K562 (cell line): ENCODE results near the gene FOXR1. TPM values are rescaled to one million over a fixed set of nuclear protein-coding genes. Genes with fewer than 3 reads are reported as not detected.
A peak's percentile ranks its signal among the peaks of the same experiment; 100 is the strongest.

Source experiments
- BHLHE40 ChIP-seq: IDR thresholded peaks from 2 replicates; pipeline ENCODE4 v1.6.1; 2011; ENCODE audit warnings: low read length, improper control_type of control experiment
- BRCA1 ChIP-seq, 2 experiments: fragments of 450-650 bp in 1 of 2; sonication (generic) in 1 of 2; formaldehyde crosslinking in 1 of 2; IDR thresholded peaks; 2 replicates each; pipeline versions ENCODE4 v1.5.0 to v1.6.1; 2017 to 2020; ENCODE audit warnings: mild to moderate bottlenecking in 1 of 2, missing genetic modification reagents in 1 of 2
- CC2D1A ChIP-seq: fragments of 450-650 bp; IDR thresholded peaks from 2 replicates; pipeline ENCODE4 v1.6.1; 2017; ENCODE audit warnings: mild to moderate bottlenecking
- FOSL1 ChIP-seq: fragments of 200-800 bp; sonication (Bioruptor generic); conservative IDR thresholded peaks from 2 replicates; pipeline ENCODE4 v1.6.1; 2016; ENCODE audit warnings: missing genetic modification characterization, missing compliant biosample characterization
- HMGN3 ChIP-seq: IDR thresholded peaks from 2 replicates; pipeline ENCODE4 v1.6.1; 2011; ENCODE audit warnings: borderline replicate concordance, low read depth, mild to moderate bottlenecking, mixed read lengths, low read length; ENCODE audit not compliant: insufficient read length; ENCODE audit errors: extremely low read depth
- ILF3 ChIP-seq: fragments of 450-650 bp; IDR thresholded peaks from 2 replicates; pipeline ENCODE4 v1.6.1; 2018; ENCODE audit warnings: antibody characterized with exemption, mild to moderate bottlenecking, moderate library complexity, borderline replicate concordance
- ILK ChIP-seq: fragments of 450-650 bp; IDR thresholded peaks from 2 replicates; pipeline ENCODE4 v1.6.1; 2016; ENCODE audit warnings: missing genetic modification characterization, low read depth, mild to moderate bottlenecking, missing compliant biosample characterization, moderate library complexity, borderline replicate concordance
- JUND ChIP-seq, 2 experiments: IDR thresholded peaks; 2 replicates in 1 of 2; 3 replicates in 1 of 2; pipeline ENCODE4 v1.6.1; 2011; ENCODE audit warnings: borderline replicate concordance in 2 of 2, low read depth in 2 of 2, low read length in 2 of 2, improper control_type of control experiment in 1 of 2, missing biosample characterization in 1 of 2, missing genetic modification characterization in 1 of 2, missing genetic modification reagents in 1 of 2
- MCM3 ChIP-seq: fragments of 450-650 bp; IDR thresholded peaks from 2 replicates; pipeline ENCODE4 v1.6.1; 2016
- MTA3 ChIP-seq: fragments of 450-650 bp; formaldehyde crosslinking; IDR thresholded peaks from 2 replicates; pipeline ENCODE4 v1.6.1; 2017; ENCODE audit warnings: mild to moderate bottlenecking, borderline replicate concordance
- MYC ChIP-seq, 2 experiments: fragments of 250-450 bp in 1 of 2; sonication (Bioruptor Pico) in 1 of 2; IDR thresholded peaks; 2 replicates each; pipeline versions ENCODE4 v1.5.1 to v1.6.1; 2012 to 2021; ENCODE audit warnings: low read depth in 2 of 2, borderline replicate concordance in 1 of 2, improper control_type of control experiment in 1 of 2, low read length in 1 of 2, mild to moderate bottlenecking in 1 of 2, moderate library complexity in 1 of 2
- RBM25 ChIP-seq: fragments of 200-400 bp; formaldehyde crosslinking; IDR thresholded peaks from 2 replicates; pipeline ENCODE4 v1.6.1; 2018; ENCODE audit warnings: low read length, low read depth, moderate library complexity; ENCODE audit not compliant: severe bottlenecking
- SNIP1 ChIP-seq: fragments of 450-650 bp; IDR thresholded peaks from 2 replicates; pipeline ENCODE4 v1.7.1; 2017; ENCODE audit warnings: low read depth, mild to moderate bottlenecking
- TARDBP ChIP-seq: fragments of 450-650 bp; IDR thresholded peaks from 2 replicates; pipeline ENCODE4 v1.6.1; 2016
- ZNF134 ChIP-seq: fragments of 250-450 bp; sonication (Bioruptor Pico); conservative IDR thresholded peaks from 2 replicates; pipeline ENCODE4 v1.4.0; 2020
- ZNF561 ChIP-seq: fragments of 450-650 bp; formaldehyde crosslinking; conservative IDR thresholded peaks from 2 replicates; pipeline ENCODE4 v1.4.0; 2020; ENCODE audit warnings: mild to moderate bottlenecking, moderate library complexity
- polyA plus RNA-seq, 8 experiments: library from polyadenylated mRNA; depleted of rRNA in 4 of 8; stranded (reverse) in 5 of 8; unstranded in 3 of 8; fragments of >200 nt; fragmentation: Nextera tagmentation in 2 of 8; fragmentation: Illumina TruSeq in 1 of 8; extraction: Ambion mirVana in 2 of 8; extraction: Trizol in 1 of 8; gene quantifications; 2 replicates each; pipeline versions ENCODE4 v1.2.1 to v1.2.3, GENCODE V29; 2011 to 2014; ENCODE audit warnings: inconsistent platforms in 1 of 8, missing spikeins in 1 of 8
- total RNA-seq, 7 experiments: library from RNA; depleted of rRNA in 6 of 7; stranded (reverse); fragments of >200 nt in 6 of 7; fragmentation: Illumina TruSeq in 2 of 7; extraction: Trizol in 2 of 7; gene quantifications; 2 replicates each; pipeline versions ENCODE4 v1.2.1 to v1.2.3, GENCODE V29; 2011 to 2021; ENCODE audit warnings: low replicate concordance in 1 of 7
- TF ChIP-seq, protein P1 (sequence below): fragments of 450-650 bp; IDR thresholded peaks from 2 replicates; pipeline ENCODE4 v1.7.0; 2016; ENCODE audit warnings: borderline replicate concordance
- TF ChIP-seq, protein P2 (sequence below): fragments of 250-450 bp; sonication (Bioruptor Pico); IDR thresholded peaks from 2 replicates; pipeline ENCODE4 v1.4.0; 2020; ENCODE audit warnings: mild to moderate bottlenecking, moderate library complexity
- TF ChIP-seq, protein P3 (sequence below): fragments of 250-450 bp; sonication (Bioruptor Pico); IDR thresholded peaks from 2 replicates; pipeline ENCODE4 v1.5.0; 2021; ENCODE audit warnings: mild to moderate bottlenecking, borderline replicate concordance

The FOXR1 gene
- total and polyA plus RNA-seq, 9 of the 15 experiments (the other 6 are each of a cell fraction or from before 2014, with no cell fraction given): not detected

DNA sequence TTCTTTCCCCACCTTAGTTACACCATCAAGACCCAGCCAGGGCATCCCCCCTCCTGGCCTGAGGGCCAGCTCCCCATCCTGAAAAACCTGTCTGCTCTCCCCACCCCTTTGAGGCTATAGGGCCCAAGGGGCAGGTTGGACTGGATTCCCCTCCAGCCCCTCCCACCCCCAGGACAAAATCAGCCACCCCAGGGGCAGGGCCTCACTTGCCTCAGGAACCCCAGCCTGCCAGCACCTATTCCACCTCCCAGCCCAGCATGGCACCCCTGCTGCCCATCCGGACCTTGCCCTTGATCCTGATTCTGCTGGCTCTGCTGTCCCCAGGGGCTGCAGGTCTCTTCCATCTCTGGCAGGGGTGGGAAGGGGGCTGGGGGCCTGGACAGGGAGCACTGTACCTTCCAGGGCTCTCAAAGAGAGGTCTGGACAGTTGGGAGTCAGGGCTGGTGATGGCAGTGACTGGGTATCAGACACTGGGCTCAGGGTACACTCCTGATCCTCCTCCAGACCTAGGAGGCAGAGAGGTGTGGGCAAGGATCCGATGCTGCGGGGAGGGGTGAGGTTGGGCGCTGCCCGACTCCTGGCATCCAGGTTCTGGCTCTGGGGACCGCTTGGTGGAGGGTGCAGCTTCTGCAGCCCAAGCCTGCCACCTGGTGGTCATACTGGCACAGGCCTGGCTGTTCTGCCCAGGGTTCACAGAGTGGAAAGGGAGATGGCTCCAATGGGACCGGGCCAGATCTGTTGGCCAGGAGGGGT is 15.3 kb upstream of the FOXR1 start, which contains the start of gene UPK2 (continued):
- TF ChIP-seq BRCA1 (IDR thresholded peaks at IDR 0.05): no peak
- TF ChIP-seq BRCA1 (CRISPR knock-in tag; IDR thresholded peaks at IDR 0.05): no peak
- TF ChIP-seq CC2D1A: peak; percentile 81
- TF ChIP-seq MYC (IDR thresholded peaks at IDR 0.05; ENCODE audit: low read depth, low read length): 0 out of 2 replicates have a peak, but pooled peaks have one; percentile 26
- no peak for TF ChIP-seq MYC (CRISPR knock-in tag; IDR thresholded peaks at IDR 0.05; ENCODE audit: borderline replicate concordance, low read depth)
- no peak for TF ChIP-seq ZNF561
- no peak for TF ChIP-seq RBM25
- TF ChIP-seq, protein P1, sequence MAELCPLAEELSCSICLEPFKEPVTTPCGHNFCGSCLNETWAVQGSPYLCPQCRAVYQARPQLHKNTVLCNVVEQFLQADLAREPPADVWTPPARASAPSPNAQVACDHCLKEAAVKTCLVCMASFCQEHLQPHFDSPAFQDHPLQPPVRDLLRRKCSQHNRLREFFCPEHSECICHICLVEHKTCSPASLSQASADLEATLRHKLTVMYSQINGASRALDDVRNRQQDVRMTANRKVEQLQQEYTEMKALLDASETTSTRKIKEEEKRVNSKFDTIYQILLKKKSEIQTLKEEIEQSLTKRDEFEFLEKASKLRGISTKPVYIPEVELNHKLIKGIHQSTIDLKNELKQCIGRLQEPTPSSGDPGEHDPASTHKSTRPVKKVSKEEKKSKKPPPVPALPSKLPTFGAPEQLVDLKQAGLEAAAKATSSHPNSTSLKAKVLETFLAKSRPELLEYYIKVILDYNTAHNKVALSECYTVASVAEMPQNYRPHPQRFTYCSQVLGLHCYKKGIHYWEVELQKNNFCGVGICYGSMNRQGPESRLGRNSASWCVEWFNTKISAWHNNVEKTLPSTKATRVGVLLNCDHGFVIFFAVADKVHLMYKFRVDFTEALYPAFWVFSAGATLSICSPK: no peak
- TF ChIP-seq, protein P2, sequence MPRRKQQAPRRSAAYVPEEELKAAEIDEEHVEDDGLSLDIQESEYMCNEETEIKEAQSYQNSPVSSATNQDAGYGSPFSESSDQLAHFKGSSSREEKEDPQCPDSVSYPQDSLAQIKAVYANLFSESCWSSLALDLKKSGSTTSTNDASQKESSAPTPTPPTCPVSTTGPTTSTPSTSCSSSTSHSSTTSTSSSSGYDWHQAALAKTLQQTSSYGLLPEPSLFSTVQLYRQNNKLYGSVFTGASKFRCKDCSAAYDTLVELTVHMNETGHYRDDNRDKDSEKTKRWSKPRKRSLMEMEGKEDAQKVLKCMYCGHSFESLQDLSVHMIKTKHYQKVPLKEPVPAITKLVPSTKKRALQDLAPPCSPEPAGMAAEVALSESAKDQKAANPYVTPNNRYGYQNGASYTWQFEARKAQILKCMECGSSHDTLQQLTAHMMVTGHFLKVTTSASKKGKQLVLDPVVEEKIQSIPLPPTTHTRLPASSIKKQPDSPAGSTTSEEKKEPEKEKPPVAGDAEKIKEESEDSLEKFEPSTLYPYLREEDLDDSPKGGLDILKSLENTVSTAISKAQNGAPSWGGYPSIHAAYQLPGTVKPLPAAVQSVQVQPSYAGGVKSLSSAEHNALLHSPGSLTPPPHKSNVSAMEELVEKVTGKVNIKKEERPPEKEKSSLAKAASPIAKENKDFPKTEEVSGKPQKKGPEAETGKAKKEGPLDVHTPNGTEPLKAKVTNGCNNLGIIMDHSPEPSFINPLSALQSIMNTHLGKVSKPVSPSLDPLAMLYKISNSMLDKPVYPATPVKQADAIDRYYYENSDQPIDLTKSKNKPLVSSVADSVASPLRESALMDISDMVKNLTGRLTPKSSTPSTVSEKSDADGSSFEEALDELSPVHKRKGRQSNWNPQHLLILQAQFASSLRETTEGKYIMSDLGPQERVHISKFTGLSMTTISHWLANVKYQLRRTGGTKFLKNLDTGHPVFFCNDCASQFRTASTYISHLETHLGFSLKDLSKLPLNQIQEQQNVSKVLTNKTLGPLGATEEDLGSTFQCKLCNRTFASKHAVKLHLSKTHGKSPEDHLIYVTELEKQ (CRISPR knock-in tag): no peak
- no peak for TF ChIP-seq ILF3
- peak; percentile 17 for TF ChIP-seq HMGN3
- TF ChIP-seq JUND (IDR thresholded peaks at IDR 0.05; ENCODE audit: borderline replicate concordance, low read depth, low read length): 0 out of 2 replicates have a peak, but pooled peaks have one; percentile 30
- TF ChIP-seq JUND (tag; IDR thresholded peaks at IDR 0.05; ENCODE audit: borderline replicate concordance, low read depth, low read length): no peak; the same call in 2 of the 3 replicates
- TF ChIP-seq MTA3: peak; percentile 71; the same call in 1 of the 2 replicates
- no peak for TF ChIP-seq ZNF134
- TF ChIP-seq, protein P3, sequence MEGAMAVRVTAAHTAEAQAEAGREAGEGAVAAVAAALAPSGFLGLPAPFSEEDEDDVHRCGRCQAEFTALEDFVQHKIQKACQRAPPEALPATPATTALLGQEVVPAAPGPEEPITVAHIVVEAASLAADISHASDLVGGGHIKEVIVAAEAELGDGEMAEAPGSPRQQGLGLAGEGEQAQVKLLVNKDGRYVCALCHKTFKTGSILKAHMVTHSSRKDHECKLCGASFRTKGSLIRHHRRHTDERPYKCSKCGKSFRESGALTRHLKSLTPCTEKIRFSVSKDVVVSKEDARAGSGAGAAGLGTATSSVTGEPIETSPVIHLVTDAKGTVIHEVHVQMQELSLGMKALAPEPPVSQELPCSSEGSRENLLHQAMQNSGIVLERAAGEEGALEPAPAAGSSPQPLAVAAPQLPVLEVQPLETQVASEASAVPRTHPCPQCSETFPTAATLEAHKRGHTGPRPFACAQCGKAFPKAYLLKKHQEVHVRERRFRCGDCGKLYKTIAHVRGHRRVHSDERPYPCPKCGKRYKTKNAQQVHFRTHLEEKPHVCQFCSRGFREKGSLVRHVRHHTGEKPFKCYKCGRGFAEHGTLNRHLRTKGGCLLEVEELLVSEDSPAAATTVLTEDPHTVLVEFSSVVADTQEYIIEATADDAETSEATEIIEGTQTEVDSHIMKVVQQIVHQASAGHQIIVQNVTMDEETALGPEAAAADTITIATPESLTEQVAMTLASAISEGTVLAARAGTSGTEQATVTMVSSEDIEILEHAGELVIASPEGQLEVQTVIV (CRISPR knock-in tag): no peak
- no peak for TF ChIP-seq MCM3
- no peak for TF ChIP-seq FOSL1
- TF ChIP-seq TARDBP: 0 out of 2 replicates have a peak, but pooled peaks have one; percentile 48
- 0 out of 2 replicates have a peak, but pooled peaks have one; percentile 34 for TF ChIP-seq BHLHE40
- no peak for TF ChIP-seq SNIP1
- TF ChIP-seq ILK (tag): no peak
